Measurements from ENCODE around the gene COL6A2. TPM values are rescaled to one million over a fixed set of nuclear protein-coding genes. Genes with fewer than 3 reads are reported as not detected.

The COL6A2 gene
- total RNA-seq, 1 donor from 2014 or later: 18.5 TPM

GRCh38 chr21:46079352-46080170 lies 18.4 kb upstream of the COL6A2 start:
- no peaks in the 10 kb centered on the region for H3K9me3 Mint-ChIP-seq
- H3K27ac Mint-ChIP-seq (ENCODE audit: unreplicated experiment): no peak overlapping the region
- no peaks in the 10 kb centered on the region for H3K36me3 Mint-ChIP-seq (ENCODE audit: low read depth)
- TF ChIP-seq CTCF (conservative IDR thresholded peaks at IDR 0.05): no peak
- peaks cover 8% of the 10 kb centered on the region for H3K27me3 Mint-ChIP-seq (ENCODE audit: low read depth)
- no peak overlapping the region for H3K4me3 Mint-ChIP-seq
- H3K4me1 Mint-ChIP-seq: no peaks in the 10 kb centered on the region
- no peak for DNase-seq (ENCODE audit: low read depth, low spot score)

GRCh38 chr21:46080171-46081021 lies 17.5 kb upstream of the COL6A2 start:
- Mint-ChIP-seq H3K9me3 (no peaks in the 10 kb centered on the region), H3K36me3 (ENCODE audit: low read depth) (no peaks in the 10 kb centered on the region), H3K4me3 (no peak overlapping the region), H3K27me3 (ENCODE audit: low read depth) (peaks cover 8% of the 10 kb centered on the region), H3K4me1 (no peaks in the 10 kb centered on the region), H3K27ac (ENCODE audit: unreplicated experiment) (peak overlapping the region; percentile 67)
- no peak for DNase-seq (ENCODE audit: low read depth, low spot score)
- TF ChIP-seq CTCF (conservative IDR thresholded peaks at IDR 0.05): no peak

GRCh38 chr21:46081022-46081861 lies 16.7 kb upstream of the COL6A2 start:
- H3K27me3 Mint-ChIP-seq (ENCODE audit: low read depth): peaks cover 4% of the 10 kb centered on the region
- no peak for DNase-seq (ENCODE audit: low read depth, low spot score)
- peak overlapping the region; percentile 67 for H3K27ac Mint-ChIP-seq (ENCODE audit: unreplicated experiment)
- no peaks in the 10 kb centered on the region for H3K36me3 Mint-ChIP-seq (ENCODE audit: low read depth)
- H3K9me3 Mint-ChIP-seq: no peaks in the 10 kb centered on the region
- H3K4me1 Mint-ChIP-seq: no peaks in the 10 kb centered on the region
- H3K4me3 Mint-ChIP-seq: no peak overlapping the region
- no peak for TF ChIP-seq CTCF (conservative IDR thresholded peaks at IDR 0.05)

- Mint-ChIP-seq H3K27me3 (ENCODE audit: low read depth) (peaks cover 5% of the 10 kb centered on the region), H3K36me3 (ENCODE audit: low read depth) (peaks cover 4% of the 10 kb centered on the region), H3K4me3 (no peak overlapping the region), H3K27ac (ENCODE audit: unreplicated experiment) (peak overlapping the region; percentile 81), H3K4me1 (no peaks in the 10 kb centered on the region), H3K9me3 (peaks cover 3% of the 10 kb centered on the region)
- no peak for TF ChIP-seq CTCF (conservative IDR thresholded peaks at IDR 0.05)
- no peak for DNase-seq (ENCODE audit: low read depth, low spot score)
These were observed 15.8 kb upstream of the COL6A2 start for GRCh38 chr21:46081862-46082712.

- Mint-ChIP-seq H3K36me3 (ENCODE audit: low read depth) (peaks cover 5% of the 10 kb centered on the region), H3K4me1 (no peaks in the 10 kb centered on the region)
These were observed 15.3 kb upstream of the COL6A2 start for GRCh38 chr21:46082713-46082962.

More at GRCh38 chr21:46082713-46082962, 15.3 kb upstream of the COL6A2 start:
- Mint-ChIP-seq H3K4me3 (no peak overlapping the region), H3K27me3 (ENCODE audit: low read depth) (peaks cover 3% of the 10 kb centered on the region), H3K9me3 (peaks cover 3% of the 10 kb centered on the region), H3K27ac (ENCODE audit: unreplicated experiment) (no peak overlapping the region)
- no peak for TF ChIP-seq CTCF (conservative IDR thresholded peaks at IDR 0.05)
- DNase-seq (ENCODE audit: low read depth, low spot score): no peak

Measured in neural crest cell (in vitro differentiated cells).